HG02798 (cell line): ENCODE results near the gene HOXB8.

Source experiments
- ATAC-seq: cut with Tn5 transposase; IDR thresholded peaks from one replicate; pipeline ENCODE4 v1.9.1; 2021; ENCODE audit warnings: mild to moderate bottlenecking; ENCODE audit not compliant: unreplicated experiment, poor library complexity

Gene HOXB8

DNA sequence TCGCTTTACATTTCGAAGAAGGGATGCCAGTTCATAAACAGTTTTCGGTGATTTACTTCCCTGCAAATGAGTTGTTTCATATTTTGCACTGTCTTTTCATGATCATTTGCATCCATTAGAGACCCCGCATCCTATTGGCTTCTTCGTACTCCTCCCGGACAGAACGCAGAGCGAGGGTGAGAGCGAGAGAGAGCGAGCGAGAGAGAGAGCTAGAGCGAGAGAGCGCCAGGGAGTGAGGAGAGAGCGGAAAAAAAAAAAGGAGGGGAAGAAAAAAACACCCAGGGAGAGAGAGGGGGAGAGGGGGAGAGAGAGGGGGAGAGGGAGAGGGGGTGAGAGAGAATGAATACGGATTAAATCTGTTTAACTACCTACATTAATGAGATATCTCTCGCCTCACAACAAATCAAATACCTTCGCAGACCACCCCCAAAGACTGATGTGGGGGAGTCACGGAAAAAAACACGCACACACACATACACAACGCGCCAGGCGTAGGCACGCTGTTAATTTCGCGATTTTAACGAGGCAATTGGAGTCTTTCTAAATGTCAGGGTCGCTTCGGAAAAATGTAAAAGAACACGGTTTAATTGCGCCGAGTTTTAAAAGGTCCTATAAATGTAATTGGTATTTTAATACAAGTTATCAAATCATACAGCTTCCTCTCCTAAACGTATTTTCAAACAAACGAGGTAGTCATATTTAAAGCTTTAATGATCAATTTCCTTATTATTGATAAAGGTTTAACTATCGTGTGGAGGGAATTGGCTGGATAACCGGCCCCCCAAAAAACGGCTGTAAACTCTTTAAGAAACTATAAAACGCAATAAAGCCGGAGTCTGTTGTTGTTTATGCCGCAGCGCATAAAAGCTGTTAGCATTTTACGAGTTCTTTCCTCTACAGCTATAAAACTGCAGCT is at the start of gene HOXB8:
Gene HOXB8, minus strand, starts transcription at position 246 of the 916 bp plus-strand sequence. CDS start 588 bp downstream, outside the sequence.
- no peak for ATAC-seq

DNA sequence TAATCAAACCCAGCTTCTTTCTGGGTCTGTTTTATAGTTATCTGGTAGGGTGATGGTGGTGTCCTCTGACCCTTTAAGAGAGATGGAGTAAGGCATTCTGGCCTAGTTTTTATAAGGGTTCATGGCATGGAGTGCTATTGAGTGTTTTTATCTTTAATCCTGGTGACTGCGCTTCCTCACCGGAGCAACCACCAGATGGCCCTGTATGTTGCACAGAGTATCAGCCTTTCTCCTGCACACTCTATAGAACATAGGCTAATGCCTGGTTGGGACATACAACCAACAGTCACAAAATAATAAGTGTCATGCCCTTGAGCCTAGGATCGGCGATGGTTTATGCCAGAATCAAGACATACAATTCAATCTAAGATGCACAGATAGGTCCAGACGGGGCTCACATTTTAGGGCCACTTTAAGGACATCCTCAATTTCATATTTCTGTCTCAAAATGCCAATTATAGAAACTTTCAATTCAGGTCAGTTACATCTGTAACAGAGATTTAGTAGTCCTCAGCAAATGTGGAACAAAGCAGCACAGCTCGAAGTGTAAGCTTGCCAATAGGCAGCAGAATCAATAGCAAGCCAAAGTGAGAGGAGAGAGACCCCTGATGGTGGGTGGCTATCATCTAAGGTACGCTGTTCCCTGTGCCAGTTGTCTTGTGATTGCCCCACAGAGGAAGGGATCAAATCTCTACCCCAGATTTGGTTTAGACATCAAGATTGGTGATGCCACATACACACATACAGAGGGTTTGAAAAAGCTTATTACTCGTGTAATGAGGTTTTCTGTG is 48.2 kb upstream of the HOXB8 start:
- ATAC-seq: no peak

DNA sequence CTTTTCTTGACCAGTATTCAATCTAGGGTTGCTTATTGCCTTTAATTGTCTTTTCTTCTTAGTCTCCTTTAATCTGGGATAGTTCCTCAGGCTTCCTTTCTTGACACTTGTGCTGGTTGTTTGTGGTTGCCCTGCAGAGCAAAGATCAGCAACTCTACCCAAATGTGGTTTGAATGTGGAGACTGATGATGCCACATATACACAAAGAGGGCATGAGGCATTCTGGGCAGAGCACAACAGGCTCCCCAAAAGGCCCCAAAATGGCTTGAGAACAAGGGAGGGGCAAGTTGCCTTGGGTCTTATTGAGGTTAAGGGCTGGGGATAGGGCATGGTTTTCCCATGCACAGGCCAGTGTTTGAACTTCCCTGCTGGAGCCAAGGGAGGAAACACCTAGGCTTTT is 40.8 kb upstream of the HOXB8 start:
- ATAC-seq: no peak

DNA sequence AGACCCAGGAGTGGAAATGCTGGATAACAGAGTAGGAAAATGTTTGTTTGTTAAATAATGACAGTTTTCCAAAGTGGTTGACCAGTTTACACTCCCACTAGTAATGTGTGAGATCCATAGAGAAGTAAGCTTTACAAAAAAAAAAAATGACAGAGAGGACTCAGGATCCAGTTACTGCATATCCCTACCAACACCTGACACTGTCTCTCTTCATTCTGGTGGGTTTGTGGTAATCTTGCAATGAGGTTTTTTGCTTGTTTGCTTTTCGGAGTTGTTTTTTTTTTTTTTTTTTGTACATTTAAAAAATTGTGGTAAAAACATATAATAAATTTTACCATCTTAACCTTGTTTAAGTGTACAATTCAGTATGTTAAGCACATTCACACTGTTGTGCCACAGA is 34.6 kb upstream of the HOXB8 start:
- ATAC-seq: no peak

DNA sequence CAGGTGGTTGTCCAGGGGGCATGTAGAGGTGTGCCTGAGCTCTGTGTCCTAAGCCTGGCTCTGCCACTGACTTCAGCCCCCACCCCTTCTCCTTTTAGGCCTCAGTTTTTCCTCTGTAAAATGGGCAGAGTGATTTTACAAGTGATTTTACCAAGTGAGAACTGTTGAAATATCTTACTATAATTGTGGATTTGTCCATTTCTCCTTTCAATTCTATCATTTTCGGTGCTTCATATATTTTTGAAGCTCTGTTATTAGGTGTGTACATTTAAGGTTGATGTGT is 32.8 kb upstream of the HOXB8 start:
- no peak for ATAC-seq

DNA sequence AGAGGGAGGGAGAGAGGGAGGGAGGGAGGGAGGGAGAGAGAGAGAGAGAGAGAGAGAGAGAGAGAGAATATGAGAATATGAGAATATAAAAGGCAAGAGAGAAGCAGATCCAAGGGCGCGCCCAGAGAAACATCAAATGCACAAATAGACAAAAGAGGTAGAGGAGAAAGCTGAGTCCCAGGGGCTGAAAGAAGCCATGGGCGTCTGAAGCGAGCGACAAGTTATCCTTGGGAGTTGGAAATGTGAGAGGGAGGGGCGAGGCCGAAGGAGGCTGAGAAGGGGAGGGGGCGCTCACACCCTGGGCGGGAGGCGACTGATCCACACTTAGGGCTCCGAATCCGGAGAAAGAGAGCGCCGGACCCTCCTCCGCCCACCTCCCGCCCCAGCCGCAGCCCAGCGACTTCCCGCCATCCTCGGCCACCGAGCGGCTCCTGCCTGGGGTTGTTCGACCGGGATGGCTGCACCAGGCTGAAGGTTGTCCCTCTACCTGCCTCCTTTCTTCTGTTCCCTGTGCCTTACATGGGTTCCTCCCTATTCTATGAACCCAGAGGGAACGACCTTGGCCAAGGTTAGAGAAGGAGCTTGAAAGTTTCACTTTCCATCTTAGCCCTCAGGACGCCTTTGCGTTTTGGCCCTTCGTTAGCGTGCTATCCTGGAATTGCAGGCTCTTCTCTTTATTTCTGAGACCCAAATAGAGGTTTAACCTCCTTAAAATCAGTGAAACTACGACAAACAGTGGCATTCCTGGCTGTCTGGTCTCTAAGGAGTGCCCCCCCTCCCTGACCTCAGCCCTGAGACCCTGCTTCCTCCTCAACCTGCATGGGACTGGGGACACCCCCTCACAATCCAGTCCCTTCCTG is 32.2 kb upstream of the HOXB8 start:
- no peak for ATAC-seq

DNA sequence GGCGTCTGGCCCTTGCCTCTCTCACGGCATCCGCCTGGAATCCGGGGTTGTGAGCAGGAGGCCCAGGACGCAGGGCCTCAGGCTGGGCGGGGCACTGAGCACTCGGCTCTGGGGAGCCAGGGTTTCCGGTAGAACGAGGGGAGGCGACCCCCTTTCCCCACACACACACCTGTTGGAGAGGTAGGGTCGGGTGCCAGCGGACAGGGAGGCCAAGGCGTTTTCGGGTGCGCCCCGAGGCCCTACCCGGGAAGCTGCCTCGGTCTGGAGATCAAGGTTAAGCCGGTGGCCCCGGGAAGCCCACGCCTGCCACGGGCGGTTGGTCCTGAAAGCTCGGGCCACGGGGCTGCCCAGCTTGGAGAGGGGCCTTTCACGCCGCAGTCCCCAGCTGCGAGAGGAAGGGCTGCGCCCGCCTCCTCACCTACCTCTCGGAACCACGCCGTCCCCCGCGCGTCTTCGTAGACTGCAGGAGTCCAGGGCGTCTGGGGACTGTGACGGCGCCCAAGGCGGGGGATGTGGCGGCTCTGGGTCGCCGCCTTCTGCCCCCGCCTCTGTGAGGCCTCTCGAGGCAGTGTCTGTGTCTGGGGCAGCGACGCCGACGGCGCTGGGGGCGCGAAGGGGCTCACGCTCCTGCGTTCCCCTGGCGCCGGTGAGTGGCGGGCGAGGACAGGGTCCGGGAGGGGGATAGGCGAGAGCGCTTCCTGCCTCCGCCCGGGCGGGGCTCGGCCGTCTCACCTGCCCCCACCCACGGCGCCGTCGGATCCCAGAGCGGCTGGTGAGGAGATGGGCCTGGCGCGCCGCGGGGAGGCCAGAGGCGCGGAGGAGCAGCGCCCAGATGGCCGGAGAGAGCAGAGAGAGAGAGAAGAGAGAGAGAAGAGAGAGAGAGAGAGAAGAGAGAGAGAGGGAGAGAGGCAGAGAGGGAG is 31.4 kb upstream of the HOXB8 start:
- ATAC-seq: no peak

DNA sequence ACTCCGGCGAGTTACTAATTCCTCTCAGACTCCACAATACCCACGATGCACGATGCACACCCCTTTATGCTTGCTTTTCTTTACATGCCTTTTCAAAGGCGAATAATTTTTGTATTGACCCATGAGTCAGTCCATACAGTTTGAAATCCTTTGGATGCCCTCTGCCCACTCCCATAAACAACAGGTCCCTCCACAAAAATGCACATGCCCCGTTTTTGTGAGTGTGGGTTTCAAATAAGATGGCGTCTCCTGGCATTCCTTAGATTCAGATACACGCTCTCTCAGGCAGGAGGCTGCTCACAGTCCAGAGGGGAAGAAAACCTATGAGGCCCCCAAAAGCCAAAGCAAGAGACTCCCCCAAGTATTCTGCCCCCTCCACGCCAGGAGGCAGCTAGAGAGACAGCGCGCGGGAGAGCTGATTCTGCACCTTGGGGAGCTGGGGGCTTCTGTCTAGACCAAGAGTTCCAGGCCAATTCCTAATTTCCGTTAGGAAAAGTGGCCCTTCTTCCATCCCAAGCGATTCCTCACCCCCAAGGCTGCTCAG is 30.6 kb upstream of the HOXB8 start:
- no peak for ATAC-seq

DNA sequence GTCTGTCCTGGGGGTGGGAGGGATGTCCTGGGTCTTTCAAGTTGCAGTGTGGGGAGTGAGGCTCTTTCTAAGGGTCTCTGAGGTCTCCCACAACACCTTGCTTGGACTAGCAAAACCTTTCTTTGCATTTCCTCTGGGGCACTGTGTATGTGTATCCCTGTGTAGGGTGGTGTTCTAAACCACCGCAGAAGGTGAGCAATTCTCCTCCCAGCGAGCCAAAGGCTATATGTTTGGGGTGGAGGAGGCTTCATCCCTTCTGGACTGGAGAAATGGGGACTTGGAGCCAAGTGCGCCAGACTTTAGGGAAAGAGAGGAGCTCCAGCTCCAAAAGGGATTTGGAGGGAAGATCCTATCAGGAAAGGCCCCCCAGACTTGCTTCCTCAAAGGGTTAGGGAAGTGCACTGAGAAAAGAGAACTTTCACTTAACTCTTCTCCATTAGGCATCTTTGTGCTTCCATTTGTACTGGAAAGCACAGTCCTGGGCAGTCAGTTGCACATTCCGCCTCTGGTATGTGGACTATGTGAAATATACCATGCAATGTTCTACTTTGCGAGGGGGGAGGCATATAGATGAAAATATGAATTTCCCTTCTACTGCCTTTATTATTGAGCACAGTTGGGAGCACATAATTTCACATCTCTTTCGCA is 29.9 kb upstream of the HOXB8 start:
- no peak for ATAC-seq

DNA sequence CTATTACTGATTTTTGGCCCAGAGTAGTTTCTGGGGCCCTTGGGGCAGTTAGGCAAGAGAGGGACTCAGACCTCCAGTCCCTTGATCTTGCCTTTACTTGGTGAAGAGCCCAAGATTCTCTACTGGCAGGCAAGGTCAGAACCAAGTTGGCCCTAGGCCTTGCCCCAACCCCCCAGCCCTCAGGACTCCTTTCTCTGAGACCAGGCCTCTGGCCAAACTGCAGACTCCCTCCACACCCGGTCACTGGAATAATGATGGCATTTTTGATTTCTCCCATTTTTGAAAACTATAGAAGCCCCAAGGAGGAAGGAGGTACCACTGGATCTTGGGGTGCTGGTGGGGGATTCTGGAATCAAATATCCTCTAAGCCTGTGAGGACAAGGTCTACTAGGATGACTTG is 29.1 kb upstream of the HOXB8 start:
- no peak for ATAC-seq

DNA sequence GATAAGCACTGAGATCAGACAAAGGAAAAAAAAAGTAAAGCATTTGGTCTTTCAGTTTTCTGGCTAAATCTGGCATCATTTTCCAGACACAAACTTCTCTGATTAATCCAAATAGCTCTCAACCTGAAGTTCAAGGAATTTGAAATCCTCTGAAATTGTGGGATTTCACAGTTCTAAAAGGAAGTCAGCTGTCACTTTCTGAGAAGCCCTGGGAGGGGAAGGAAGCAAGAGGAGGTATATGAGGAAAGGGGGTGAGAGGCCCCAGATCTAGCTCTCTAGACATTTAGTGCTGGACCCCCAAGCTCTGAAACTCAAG is 28.6 kb upstream of the HOXB8 start:
- no peak for ATAC-seq

DNA sequence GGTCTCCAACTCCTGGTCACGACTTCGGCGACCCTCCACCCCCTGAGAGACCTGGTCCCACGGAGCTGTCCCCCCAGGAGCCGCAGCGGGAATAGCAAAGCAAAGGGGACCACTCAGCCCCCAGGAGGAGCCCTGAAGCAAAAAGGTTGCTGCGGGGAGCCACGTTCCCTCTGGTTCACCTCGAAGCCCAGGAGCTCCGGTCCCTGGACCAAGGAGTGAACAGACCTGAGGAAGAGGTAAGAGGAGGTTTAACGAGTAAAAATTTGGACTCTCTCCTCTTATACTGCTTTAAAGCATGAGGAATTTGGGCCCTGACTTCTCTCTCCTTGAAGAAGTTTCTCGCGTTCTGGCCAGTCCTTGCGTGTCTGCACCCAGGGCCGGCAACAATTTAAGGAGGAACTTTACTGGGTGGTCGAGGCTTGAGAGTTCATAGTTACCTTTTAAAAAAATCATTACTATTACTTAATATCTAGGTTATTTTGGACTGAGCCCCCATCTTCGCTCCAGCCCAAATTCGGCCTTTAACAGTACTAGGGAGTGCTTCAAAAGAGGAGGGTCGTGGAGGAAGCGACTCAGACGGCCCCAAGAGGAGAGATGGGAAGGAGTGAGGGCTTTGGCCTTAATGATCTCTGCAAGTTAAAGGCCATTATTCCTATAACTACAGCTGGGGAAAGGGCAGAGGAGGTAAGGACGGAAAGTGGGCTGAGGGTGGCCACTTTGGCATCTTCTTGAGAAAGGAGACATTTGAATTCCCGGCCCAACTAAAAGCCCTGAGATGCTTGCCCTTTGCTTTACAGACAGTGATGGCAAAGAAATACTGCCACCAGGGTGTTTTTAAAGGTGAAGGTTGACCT is 28.0 kb upstream of the HOXB8 start:
- no peak for ATAC-seq

DNA sequence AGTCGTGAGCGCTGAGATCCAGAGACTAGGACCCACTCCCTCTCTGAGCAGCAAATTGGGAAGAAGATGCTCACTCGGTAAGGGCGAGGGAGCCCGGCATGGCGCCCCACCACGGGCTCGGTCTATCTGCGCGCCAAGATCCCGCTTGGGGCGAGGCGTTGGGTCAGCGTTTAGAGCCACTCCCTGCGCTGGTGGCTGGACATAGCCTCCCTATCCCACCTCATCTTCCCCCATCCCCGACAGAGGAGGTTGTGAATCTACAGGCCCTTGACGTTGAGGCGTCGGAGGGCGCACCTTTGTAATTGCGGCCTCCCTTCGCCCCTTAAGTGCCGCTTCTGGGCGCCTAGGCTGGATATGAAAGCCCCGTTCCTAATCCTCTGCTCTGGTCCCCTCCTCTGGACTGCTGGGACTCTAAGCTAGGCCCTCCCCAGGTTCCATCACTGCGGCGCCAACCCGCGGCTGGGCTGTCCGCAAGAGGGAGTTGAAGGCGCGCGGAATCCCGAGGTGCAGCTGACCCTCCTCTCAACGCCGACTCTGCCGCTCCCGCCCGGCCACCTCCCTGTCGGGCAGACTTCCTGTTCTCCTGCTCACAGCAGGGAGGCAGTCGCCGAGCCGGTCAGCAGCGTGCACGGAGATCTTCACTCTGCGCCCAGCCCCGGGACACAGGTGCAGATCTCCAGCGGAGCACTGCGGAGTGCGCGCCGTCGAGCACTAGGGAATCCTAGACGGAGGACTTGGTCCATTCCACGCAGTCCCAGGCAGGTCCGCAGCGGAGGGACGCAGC is 27.2 kb upstream of the HOXB8 start:
- ATAC-seq: no peak

DNA sequence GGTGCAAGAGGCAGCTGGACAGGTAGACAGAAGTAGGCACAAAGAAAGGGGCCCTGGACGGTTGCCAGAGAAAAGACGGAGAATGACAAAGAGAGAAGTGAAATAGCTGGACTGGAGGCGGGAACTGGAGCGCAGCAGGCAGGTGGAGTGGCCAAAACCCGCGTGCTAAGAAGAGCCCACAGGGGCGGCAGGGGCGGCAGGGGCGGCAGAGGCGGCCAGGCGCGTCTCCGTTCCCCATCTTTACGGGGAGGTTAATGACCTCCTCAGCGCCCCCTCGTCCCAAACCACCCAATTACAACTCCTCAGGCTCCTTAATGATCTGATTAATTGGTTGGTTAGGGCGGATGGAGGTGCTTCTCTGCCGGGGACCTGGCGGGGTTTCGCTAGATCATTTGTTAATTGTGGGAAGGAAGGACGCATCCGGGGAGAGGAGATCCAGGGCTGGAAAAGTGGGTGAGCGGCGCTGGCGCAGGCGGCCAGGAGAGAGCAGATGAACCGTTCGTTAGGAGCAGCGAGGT is 26.5 kb upstream of the HOXB8 start:
- no peak for ATAC-seq

DNA sequence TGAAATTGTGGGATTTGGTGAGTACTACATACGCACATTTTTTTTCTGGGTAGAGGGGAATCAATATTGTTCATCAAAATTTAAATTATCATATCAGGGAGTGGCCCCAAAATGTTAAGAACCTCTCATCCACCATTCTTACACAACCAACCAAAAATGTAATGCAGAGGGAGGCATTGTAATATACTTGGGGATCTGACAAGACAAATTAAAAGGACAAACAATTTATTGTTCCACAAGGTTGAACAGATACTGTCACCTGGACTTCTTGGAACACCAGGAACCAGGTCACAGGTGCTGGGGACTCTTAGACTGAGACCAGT is 25.7 kb upstream of the HOXB8 start:
- ATAC-seq: no peak

DNA sequence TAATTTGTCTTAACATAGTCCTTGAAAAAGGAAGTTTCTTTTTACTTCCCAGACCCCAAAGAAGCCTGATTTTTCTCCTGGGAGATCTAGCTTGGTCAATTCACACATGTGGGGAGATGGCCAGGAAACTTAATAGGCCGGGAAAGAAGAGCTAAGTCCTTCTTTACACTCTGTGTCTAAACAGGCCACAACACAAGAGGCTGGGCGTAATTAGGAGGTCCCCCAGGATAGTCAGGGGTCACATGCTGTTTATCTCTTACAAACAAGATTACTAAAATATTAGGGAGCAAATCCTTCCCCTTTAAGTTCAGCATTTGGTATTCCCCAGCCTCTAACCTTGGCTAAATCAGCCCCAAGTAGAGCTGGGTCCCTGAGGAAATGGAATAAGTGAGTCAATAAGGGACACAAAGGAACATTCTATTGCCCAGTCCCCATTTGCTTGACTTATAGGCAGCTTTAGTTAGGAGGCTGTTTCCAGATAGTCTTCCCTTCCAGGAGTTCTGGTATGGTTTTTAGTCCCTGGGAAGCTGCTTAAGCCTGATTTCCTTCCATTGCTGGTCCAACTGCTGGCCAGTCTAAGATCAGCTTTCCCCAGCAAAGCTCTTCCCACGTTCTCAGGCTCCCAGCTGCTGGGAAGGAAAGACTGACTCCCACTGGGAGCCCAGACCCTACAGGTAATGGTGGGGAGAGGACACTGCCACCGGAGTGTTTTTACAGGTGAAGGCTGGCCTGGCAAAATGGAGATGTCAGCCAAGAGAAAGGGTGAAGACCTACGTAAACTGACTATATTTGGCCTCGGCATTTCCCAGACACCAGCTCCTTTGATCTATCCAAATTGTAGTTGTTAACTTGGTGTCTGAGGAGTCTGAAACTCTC is 25.1 kb upstream of the HOXB8 start:
- ATAC-seq: no peak

DNA sequence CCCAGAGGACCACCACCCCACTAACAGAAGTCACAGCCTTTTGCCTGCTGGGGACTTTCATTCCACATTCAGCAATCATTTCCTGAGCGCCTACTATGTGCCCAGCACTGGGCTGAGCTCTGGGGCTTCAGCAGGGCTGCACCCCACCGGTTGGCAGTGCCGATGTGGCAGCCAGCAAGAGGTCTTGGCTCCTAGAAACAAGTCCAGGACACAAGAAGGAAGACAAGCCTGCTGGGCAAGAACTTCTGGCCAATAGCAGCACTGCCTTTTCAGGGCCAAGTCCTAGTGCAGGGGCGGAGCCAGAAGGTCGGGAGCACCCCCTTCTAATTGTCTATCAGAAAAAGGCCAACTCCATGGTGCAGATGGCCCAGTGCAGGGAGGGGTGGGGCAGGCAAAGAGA is 24.0 kb upstream of the HOXB8 start:
- ATAC-seq: no peak
